GM12801 (cell line): ENCODE measurements around the gene GALNTL6.

Experiments
- CTCF ChIP-seq: IDR thresholded peaks from one replicate; pipeline ENCODE4 v1.5.1; 2011; ENCODE audit warnings: control low read depth; ENCODE audit not compliant: insufficient read length; ENCODE audit errors: extremely low read depth

The GALNTL6 gene

GRCh38 chr4:173051716-173052115, 1238.5 kb downstream of the GALNTL6 start:
- TF ChIP-seq CTCF: no peak

DNA sequence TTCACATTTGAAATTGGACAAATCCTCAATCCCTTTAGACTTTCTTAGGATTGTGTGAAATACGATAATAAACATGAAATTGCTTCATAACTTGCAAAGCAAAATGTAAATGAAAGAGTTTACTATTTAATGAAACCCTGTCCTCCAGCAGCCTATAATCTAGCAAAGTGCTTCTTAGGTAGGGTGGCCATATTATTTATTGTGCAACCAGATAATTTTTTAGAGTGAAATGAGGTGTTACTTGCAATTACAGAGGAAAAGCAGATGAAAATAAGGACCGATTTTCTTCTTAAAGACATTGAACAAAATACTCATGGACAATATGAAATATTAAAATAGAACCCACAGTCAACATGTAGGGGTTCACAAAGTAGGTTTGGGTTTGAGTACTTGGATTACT, 1239.2 kb downstream of the GALNTL6 start:
- TF ChIP-seq CTCF: no peak

DNA sequence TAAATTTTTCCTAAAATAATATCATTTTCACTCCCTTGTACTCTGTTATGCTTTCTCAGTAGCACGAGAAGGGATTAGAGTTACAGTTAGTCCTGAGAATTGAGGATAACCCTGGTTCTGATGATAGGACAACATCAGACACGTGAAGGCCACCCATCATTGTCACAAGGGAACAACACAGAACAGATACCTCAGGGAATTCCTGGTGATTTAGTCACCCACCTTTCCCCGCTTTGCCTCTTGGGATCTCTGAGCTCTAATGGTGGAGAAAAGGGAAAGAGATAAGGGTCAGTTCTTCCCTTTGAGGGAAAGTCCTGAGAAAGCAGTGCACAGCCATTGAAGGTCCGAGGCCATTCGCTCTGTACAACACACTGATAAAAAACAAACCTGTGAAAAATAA, 1243.1 kb downstream of the GALNTL6 start:
- no peak for TF ChIP-seq CTCF

DNA sequence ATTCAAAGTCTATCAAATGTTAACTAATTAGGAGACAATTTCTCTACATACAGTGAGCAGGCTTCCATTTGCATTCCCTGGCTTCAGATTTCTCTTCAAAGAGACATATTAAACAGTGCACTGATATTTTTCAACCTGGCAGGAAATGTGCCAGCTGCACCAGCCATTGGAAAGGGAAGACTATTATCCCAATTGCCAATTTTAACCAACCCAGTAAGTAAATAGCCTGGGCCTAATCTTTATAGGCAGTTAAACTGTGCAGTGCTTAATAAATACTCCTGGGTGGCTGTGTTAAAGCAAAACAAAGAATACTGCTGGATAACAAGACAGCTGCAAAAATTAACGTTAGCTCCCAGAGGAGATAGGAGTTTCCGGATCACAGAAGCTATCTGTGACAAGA, 1243.5 kb downstream of the GALNTL6 start:
- no peak for TF ChIP-seq CTCF

DNA sequence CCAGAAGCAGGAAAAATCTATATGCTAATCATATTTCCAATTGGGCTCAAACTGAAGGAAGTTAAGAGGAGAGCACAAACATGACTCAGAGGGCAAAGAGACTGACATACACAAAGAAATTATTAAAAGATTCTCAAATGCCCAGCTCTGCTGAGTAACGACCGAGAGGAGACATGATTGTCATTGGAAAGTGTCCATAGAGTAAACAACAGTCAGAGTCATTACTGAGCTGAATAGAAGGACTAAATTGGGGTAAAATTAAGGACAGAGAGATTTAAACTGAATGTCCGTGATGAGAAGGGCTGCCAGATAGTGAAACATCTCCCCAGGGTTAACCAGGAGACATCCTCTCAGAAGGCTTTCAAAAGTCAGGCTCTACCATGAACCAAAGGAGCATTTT, 1244.2 kb downstream of the GALNTL6 start:
- TF ChIP-seq CTCF: no peak

DNA sequence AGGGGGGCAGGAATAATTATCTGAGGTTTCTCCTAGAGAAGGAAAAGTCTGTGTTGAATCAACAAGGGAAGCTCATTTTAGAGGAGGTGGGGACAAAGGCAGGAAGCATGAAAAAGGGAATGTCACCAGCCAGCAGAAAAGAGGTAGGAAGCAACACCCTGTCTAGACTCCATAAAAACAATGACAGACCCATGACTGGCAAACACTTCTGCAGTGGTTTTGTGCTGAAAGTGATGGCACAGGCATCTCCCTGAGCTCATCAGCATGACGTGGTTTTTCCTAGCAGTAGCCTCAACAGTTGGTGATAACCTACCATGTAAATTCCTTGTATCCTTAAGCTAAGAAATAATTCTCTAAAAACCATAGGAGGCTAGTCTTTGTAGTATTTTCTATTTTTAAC, 1244.7 kb downstream of the GALNTL6 start:
- TF ChIP-seq CTCF: no peak

DNA sequence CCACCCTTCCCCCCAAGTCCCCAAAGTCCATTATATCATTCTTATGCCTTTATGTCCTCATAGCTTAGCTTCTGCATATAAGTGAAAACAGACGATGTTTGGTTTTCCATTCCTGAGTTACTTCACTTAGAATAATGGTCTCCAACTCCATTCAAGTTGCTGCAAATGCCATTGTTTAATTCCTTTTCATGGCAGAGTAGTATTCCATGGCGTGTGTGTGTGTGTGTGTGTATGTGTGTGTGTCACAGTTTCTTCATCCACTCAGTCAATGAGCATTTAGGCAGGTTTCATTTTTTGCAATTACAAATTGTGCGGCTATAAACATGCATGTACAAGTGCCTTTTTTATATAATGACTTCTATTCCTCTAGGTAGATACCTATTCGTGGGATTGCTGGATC, 1248.0 kb downstream of the GALNTL6 start:
- no peak for TF ChIP-seq CTCF

DNA sequence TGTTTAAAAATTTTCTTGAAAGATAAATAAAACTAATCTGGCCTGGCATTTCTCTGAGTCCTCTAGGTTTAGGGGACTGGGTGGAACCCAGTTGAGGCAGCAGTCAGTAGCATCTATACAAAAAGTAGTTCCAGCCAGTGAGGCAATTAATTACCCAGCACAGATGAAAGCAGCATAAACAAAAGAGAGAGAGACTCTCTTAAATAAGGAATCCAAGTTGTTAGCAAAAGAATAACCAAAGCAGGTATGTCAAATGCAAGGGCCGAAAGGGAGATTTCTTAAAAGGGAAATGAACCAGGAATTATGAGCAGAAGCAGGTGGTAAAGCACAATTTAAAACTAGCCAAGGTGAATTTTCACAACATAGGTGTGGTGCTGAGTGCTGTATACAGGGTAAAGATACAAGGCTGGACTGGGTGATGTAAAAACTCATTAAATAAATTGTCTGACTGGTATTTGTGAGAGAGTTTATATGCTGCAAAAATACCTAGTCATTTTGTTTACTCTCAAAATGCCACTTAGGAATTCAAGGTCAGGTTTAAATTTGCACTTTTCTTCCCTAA, 1260.8 kb downstream of the GALNTL6 start:
- no peak for TF ChIP-seq CTCF
